Measurements from ENCODE around the gene E2F8.

The E2F8 gene

GRCh38 chr11:19252394-19253152, 11.8 kb upstream of the E2F8 start:
- TF ChIP-seq CTCF (IDR thresholded peaks at IDR 0.05; ENCODE audit: low read depth, low read length, missing control alignments), result no peak
- H3K4me3 ChIP-seq (replicated peaks; ENCODE audit: low read depth, low read length), result no peak overlapping the region
- no peak for DNase-seq (ENCODE audit: extremely low read depth, low read depth)

- no peak for TF ChIP-seq CTCF (IDR thresholded peaks at IDR 0.05; ENCODE audit: low read depth, low read length, missing control alignments)
- no peak for DNase-seq (ENCODE audit: extremely low read depth, low read depth)
- no peak overlapping the region for H3K4me3 ChIP-seq (replicated peaks; ENCODE audit: low read depth, low read length)
Observed at GRCh38 chr11:19251577-19251976, 10.8 kb upstream of the E2F8 start.

- DNase-seq (ENCODE audit: extremely low read depth, low read depth), result no peak
- no peak for TF ChIP-seq CTCF (IDR thresholded peaks at IDR 0.05; ENCODE audit: low read depth, low read length, missing control alignments)
- H3K4me3 ChIP-seq (replicated peaks; ENCODE audit: low read depth, low read length), result no peak overlapping the region
Observed at GRCh38 chr11:19246816-19247215, 6.1 kb upstream of the E2F8 start.

- TF ChIP-seq CTCF (IDR thresholded peaks at IDR 0.05; ENCODE audit: low read depth, low read length, missing control alignments), result no peak
- no peak overlapping the region for H3K4me3 ChIP-seq (replicated peaks; ENCODE audit: low read depth, low read length)
- DNase-seq (ENCODE audit: extremely low read depth, low read depth), result no peak
Observed at GRCh38 chr11:19245351-19245750, 4.6 kb upstream of the E2F8 start.

GRCh38 chr11:19244621-19245020, 3.9 kb upstream of the E2F8 start:
- no peak for DNase-seq (ENCODE audit: extremely low read depth, low read depth)
- no peak for TF ChIP-seq CTCF (IDR thresholded peaks at IDR 0.05; ENCODE audit: low read depth, low read length, missing control alignments)
- no peak overlapping the region for H3K4me3 ChIP-seq (replicated peaks; ENCODE audit: low read depth, low read length)

GRCh38 chr11:19244084-19244483, 3.3 kb upstream of the E2F8 start:
- TF ChIP-seq CTCF (IDR thresholded peaks at IDR 0.05; ENCODE audit: low read depth, low read length, missing control alignments), result no peak
- no peak for DNase-seq (ENCODE audit: extremely low read depth, low read depth)

GRCh38 chr11:19243613-19244012, 2.9 kb upstream of the E2F8 start:
- no peak for TF ChIP-seq CTCF (IDR thresholded peaks at IDR 0.05; ENCODE audit: low read depth, low read length, missing control alignments)
- no peak overlapping the region for H3K4me3 ChIP-seq (replicated peaks; ENCODE audit: low read depth, low read length)
- no peak for DNase-seq (ENCODE audit: extremely low read depth, low read depth)

More at GRCh38 chr11:19244084-19244483, 3.3 kb upstream of the E2F8 start:
- no peak overlapping the region for H3K4me3 ChIP-seq (replicated peaks; ENCODE audit: low read depth, low read length)

Measured in HFF-Myc (cell line).